Gastrocnemius medialis (tissue), 4 donors: ENCODE results near the gene PARP2. TPM values are rescaled to one million over a fixed set of nuclear protein-coding genes. Genes with fewer than 3 reads are reported as not detected.

Experiments used
- ATAC-seq, 2 donors: fragments of 150-250 bp; one replicate each; pipeline ENCODE4 v1.9.1; 2016
- DNase-seq, 2 donors: peaks; one replicate each; pipeline ENCODE4 v3.0.0-alpha.2; 2019
- H3K27ac ChIP-seq, 4 donors: fragments of 200-600 bp; sonication (generic); 1 replicate in 1 of 4; 2 replicates in 3 of 4; pipeline ENCODE4 v1.5.1; 2016 to 2018; ENCODE audit warnings: mild to moderate bottlenecking in 2 of 4, moderate library complexity in 1 of 4
- H3K27me3 ChIP-seq, 3 donors: fragments of 200-600 bp; sonication (generic) in 2 of 3; 1 replicate in 1 of 3; 2 replicates in 2 of 3; pipeline versions ENCODE4 v1.5.1 to v1.6.0; 2016 to 2019; ENCODE audit warnings: mild to moderate bottlenecking in 1 of 3, moderate library complexity in 1 of 3
- H3K36me3 ChIP-seq, 2 donors: fragments of 200-600 bp; sonication (generic) in 1 of 2; one replicate each; pipeline ENCODE4 v1.5.1; 2017 to 2018
- H3K4me1 ChIP-seq, 2 donors: fragments of 200-600 bp; sonication (generic) in 1 of 2; one replicate each; pipeline ENCODE4 v1.5.1; 2016 to 2017; ENCODE audit warnings: mild to moderate bottlenecking in 2 of 2
- H3K4me3 ChIP-seq, 4 donors: fragments of 200-600 bp; sonication (generic) in 3 of 4; 1 replicate in 1 of 4; 2 replicates in 3 of 4; pipeline ENCODE4 v1.5.1; 2016 to 2019; ENCODE audit warnings: mild to moderate bottlenecking in 2 of 4
- H3K9me3 ChIP-seq, 3 donors: fragments of 200-600 bp; sonication (generic) in 2 of 3; 1 replicate in 1 of 3; 2 replicates in 2 of 3; pipeline ENCODE4 v1.5.1; 2016 to 2019
- CTCF ChIP-seq, 5 experiments: fragments of 450-650 bp in 3 of 5; fragments of 200-600 bp in 2 of 5; sonication (generic) in 2 of 5; IDR thresholded peaks in 4 of 5; conservative IDR thresholded peaks in 1 of 5; 1 replicate in 4 of 5; 2 replicates in 1 of 5; pipeline ENCODE4 v1.5.1; 2016 to 2019; ENCODE audit warnings: antibody characterized with exemption in 5 of 5, mild to moderate bottlenecking in 3 of 5, moderate library complexity in 3 of 5
- POLR2A ChIP-seq, 2 donors: fragments of 450-650 bp; IDR thresholded peaks; one replicate each; pipeline ENCODE4 v1.6.1; 2017; ENCODE audit warnings: antibody characterized with exemption in 2 of 2, mild to moderate bottlenecking in 2 of 2, moderate library complexity in 2 of 2
- in situ Hi-C, 4 donors: fragments of 200-750 bp; cut with MboI; loops; one replicate each; pipeline versions ENCODE4 v1.15.0 to v1.8.0; 2017; ENCODE audit warnings: low sequenced_read_pairs in 4 of 4
- intact Hi-C: fragments of 100-400 bp; cut with DNase I; formaldehyde crosslinking; loops from one replicate; pipeline ENCODE4 v1.15.1; 2023; ENCODE audit warnings: low total_unique reads
- total RNA-seq, 4 donors: library from RNA; depleted of rRNA; stranded (reverse); fragments of >200 nt; gene quantifications; one replicate each; pipeline versions ENCODE4 v1.1.0 to v1.2.3, GENCODE V29; 2016

Gene PARP2
- total RNA-seq, 4 donors from 2014 or later: 5.1 to 15.0 (median 7.0) TPM

GRCh38 chr14:20327005-20327869 is 16.2 kb upstream of the PARP2 start:
- no peaks in the 10 kb centered on the region for H3K27me3 ChIP-seq
- peak overlapping the region in 3 of 4 donors; percentile 9 to 57 (median 9) for H3K27ac ChIP-seq
- in situ Hi-C loops: loop anchor here (5.0 to 25.0 kb wide), 6 partner anchors 135 to 660 kb away; partner anchors contain the start of genes APEX1 (in 3 of the 4), OSGEP (in 3 of the 4), PIP4P1 (in 3 of the 4) and PNP (in 3 of the 4)
- no peak for DNase-seq
- H3K9me3 ChIP-seq: no peaks in the 10 kb centered on the region
- intact Hi-C loops: loop anchor here (1.0 kb wide), 1 partner anchor 282 kb away; no protein-coding TSS in a partner anchor
- TF ChIP-seq CTCF (IDR thresholded peaks at IDR 0.05 in 4 of 5, conservative IDR thresholded peaks at IDR 0.05 in 1 of 5) (peak; percentile 57 to 84 (median 78)), POLR2A (IDR thresholded peaks at IDR 0.05) (no peak)
- H3K4me1 ChIP-seq: peaks cover 10 to 13% of the 10 kb centered on the region in 2 donors
- ATAC-seq: peak; percentile 60 to 70
- peaks cover 0 to 45% of the 10 kb centered on the region in 2 donors for H3K36me3 ChIP-seq
- H3K4me3 ChIP-seq: no peak overlapping the region

GRCh38 chr14:20328705-20329104 is 14.7 kb upstream of the PARP2 start:
- intact Hi-C loops (no loop called here), in situ Hi-C loops (loop anchor here (5.0 to 25.0 kb wide), 6 partner anchors 134 to 659 kb away; partner anchors contain the start of genes APEX1 (in 3 of the 4), OSGEP (in 3 of the 4), PIP4P1 (in 3 of the 4) and PNP (in 3 of the 4))
- Histone ChIP-seq H3K9me3 (no peaks in the 10 kb centered on the region), H3K4me3 (no peak overlapping the region), H3K27me3 (no peaks in the 10 kb centered on the region), H3K36me3 (peaks cover 0 to 34% of the 10 kb centered on the region in 2 donors), H3K27ac (no peak overlapping the region), H3K4me1 (peaks cover 18% of the 10 kb centered on the region in 2 donors)
- TF ChIP-seq CTCF (IDR thresholded peaks at IDR 0.05 in 4 of 5, conservative IDR thresholded peaks at IDR 0.05 in 1 of 5) (no peak), POLR2A (IDR thresholded peaks at IDR 0.05) (no peak)
- ATAC-seq: no peak
- DNase-seq: no peak

GRCh38 chr14:20329355-20329754 is 14.1 kb upstream of the PARP2 start:
- TF ChIP-seq POLR2A (IDR thresholded peaks at IDR 0.05) (no peak), CTCF (IDR thresholded peaks at IDR 0.05 in 4 of 5, conservative IDR thresholded peaks at IDR 0.05 in 1 of 5) (no peak)
- Histone ChIP-seq H3K27ac (no peak overlapping the region), H3K9me3 (no peaks in the 10 kb centered on the region), H3K4me1 (peaks cover 18 to 20% of the 10 kb centered on the region in 2 donors), H3K27me3 (no peaks in the 10 kb centered on the region), H3K36me3 (peaks cover 0 to 29% of the 10 kb centered on the region in 2 donors), H3K4me3 (no peak overlapping the region)
- intact Hi-C loops (no loop called here), in situ Hi-C loops (loop anchor here (5.0 to 25.0 kb wide), 6 partner anchors 133 to 658 kb away; partner anchors contain the start of genes APEX1 (in 3 of the 4), OSGEP (in 3 of the 4), PIP4P1 (in 3 of the 4) and PNP (in 3 of the 4))
- DNase-seq (no peak), ATAC-seq (no peak)

- intact Hi-C loops (loop anchor here (5.0 to 10.0 kb wide), 2 partner anchors 654 to 936 kb away; partner anchors contain the start of genes HNRNPC and METTL17), in situ Hi-C loops (loop anchor here (10.0 to 25.0 kb wide), 4 partner anchors 131 to 656 kb away; partner anchors contain the start of genes APEX1 (in 3 of the 4), OSGEP (in 3 of the 4), PIP4P1 (in 3 of the 4) and PNP (in 3 of the 4))
- Histone ChIP-seq H3K9me3 (no peaks in the 10 kb centered on the region), H3K4me3 (no peak overlapping the region), H3K27ac (peak overlapping the region in 1 of 4 donors; percentile 11), H3K36me3 (peaks cover 0 to 12% of the 10 kb centered on the region in 2 donors), H3K27me3 (no peaks in the 10 kb centered on the region), H3K4me1 (peaks cover 18 to 20% of the 10 kb centered on the region in 2 donors)
- DNase-seq (no peak), ATAC-seq (no peak)
- TF ChIP-seq CTCF (IDR thresholded peaks at IDR 0.05 in 4 of 5, conservative IDR thresholded peaks at IDR 0.05 in 1 of 5): no peak
- no peak for TF ChIP-seq POLR2A (IDR thresholded peaks at IDR 0.05)
These were observed 12.3 kb upstream of the PARP2 start for GRCh38 chr14:20331053-20331613.
